RWPE2 (cell line): ENCODE results near the gene ZFC3H1.

Experiments
- ATAC-seq: fragments of 200-7000 bp; cut with Tn5 transposase; 3 replicates; pipeline ENCODE4 v1.9.1; 2021; ENCODE audit warnings: low read depth
- DNase-seq: peaks from one replicate; pipeline ENCODE4 v3.0.0-alpha.2; 2020; ENCODE audit warnings: low spot score
- H3K27ac ChIP-seq: fragments of 450-650 bp; 2 replicates; pipeline ENCODE4 v1.5.1; 2017; ENCODE audit warnings: mild to moderate bottlenecking; ENCODE audit not compliant: poor library complexity, severe bottlenecking
- H3K27me3 ChIP-seq: fragments of 250-450 bp; sonication (Bioruptor Pico); 2 replicates; pipeline ENCODE4 v1.5.1; 2021; ENCODE audit warnings: mild to moderate bottlenecking, moderate library complexity; ENCODE audit not compliant: insufficient read depth, poor library complexity, severe bottlenecking
- H3K36me3 ChIP-seq: fragments of 250-450 bp; sonication (Bioruptor Pico); 2 replicates; pipeline ENCODE4 v1.5.1; 2020; ENCODE audit warnings: low read depth, mild to moderate bottlenecking, moderate library complexity
- H3K4me1 ChIP-seq: fragments of 250-450 bp; sonication (Bioruptor Pico); 2 replicates; pipeline ENCODE4 v1.5.1; 2021; ENCODE audit warnings: mild to moderate bottlenecking, moderate library complexity; ENCODE audit not compliant: insufficient read depth, poor library complexity, severe bottlenecking
- H3K4me3 ChIP-seq: fragments of 250-450 bp; sonication (Bioruptor Pico); 2 replicates; pipeline ENCODE4 v1.5.1; 2021; ENCODE audit warnings: mild to moderate bottlenecking, moderate library complexity; ENCODE audit not compliant: severe bottlenecking
- H3K9me3 ChIP-seq: fragments of 250-450 bp; sonication (Bioruptor Pico); 2 replicates; pipeline ENCODE4 v1.5.1; 2021; ENCODE audit warnings: mild to moderate bottlenecking, moderate library complexity; ENCODE audit not compliant: severe bottlenecking
- CTCF ChIP-seq: fragments of 450-650 bp; IDR thresholded peaks from one replicate; pipeline ENCODE4 v1.5.1; 2017; ENCODE audit warnings: mild to moderate bottlenecking, moderate library complexity; ENCODE audit not compliant: poor library complexity, severe bottlenecking

ZFC3H1 gene

GRCh38 chr12:71626098-71626497 is 37.5 kb downstream of the ZFC3H1 start:
- H3K4me1 ChIP-seq, result no peaks in the 10 kb centered on the region
- H3K27ac ChIP-seq, result no peak overlapping the region
- H3K36me3 ChIP-seq, result peaks cover 100% of the 10 kb centered on the region
- no peak overlapping the region for H3K4me3 ChIP-seq
- DNase-seq (no peak), ATAC-seq (no peak)
- no peak for TF ChIP-seq CTCF
- H3K9me3 ChIP-seq, result no peaks in the 10 kb centered on the region
- H3K27me3 ChIP-seq, result no peaks in the 10 kb centered on the region

DNA sequence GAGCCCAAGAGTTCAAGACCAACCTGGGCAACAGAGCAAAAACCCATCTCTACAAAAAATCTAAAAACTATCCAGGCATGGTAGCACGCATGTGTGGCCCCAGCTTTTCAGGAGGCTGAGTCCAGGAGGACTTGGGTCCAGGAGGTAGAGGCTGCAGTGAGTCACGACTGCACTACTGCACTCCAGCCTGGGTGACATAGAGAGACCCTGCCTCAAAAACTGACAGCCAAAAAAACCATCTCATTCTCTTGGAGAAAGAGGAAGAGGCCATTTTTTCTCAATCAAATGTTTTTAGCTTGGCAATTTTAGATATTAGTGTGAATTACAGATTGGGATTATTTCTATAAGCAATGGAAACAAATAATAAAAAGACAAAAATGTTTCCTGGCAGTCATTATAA is 38.2 kb downstream of the ZFC3H1 start:
- peaks cover 100% of the 10 kb centered on the region for H3K36me3 ChIP-seq
- DNase-seq, result no peak
- no peak overlapping the region for H3K27ac ChIP-seq
- no peak for ATAC-seq
- H3K9me3 ChIP-seq, result no peaks in the 10 kb centered on the region
- H3K4me1 ChIP-seq, result no peaks in the 10 kb centered on the region
- H3K4me3 ChIP-seq, result no peak overlapping the region
- H3K27me3 ChIP-seq, result no peaks in the 10 kb centered on the region
- TF ChIP-seq CTCF, result no peak

DNA sequence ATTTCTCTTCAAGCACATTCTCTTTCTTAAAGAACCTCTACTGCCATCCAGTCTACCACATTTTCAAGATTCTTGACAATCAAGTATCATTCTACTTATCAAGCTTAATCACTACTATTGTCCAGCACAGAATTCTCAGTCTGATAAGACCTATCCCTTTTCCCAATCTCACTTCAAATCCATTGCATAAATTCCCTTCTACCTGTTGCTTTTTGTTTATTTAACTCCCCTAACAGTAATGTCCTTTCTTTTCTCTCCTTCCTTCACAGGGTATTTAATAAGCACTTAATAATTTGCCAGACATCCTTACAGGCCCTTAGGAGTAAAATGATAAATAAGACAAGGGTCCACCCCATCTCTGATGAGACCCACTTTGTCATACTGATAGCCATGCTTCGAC is 41.7 kb downstream of the ZFC3H1 start:
- H3K27ac ChIP-seq, result no peak overlapping the region
- H3K4me3 ChIP-seq, result no peak overlapping the region
- no peaks in the 10 kb centered on the region for H3K4me1 ChIP-seq
- ATAC-seq (no peak), DNase-seq (no peak)
- H3K36me3 ChIP-seq, result peaks cover 100% of the 10 kb centered on the region
- no peak for TF ChIP-seq CTCF
- no peaks in the 10 kb centered on the region for H3K27me3 ChIP-seq
- no peaks in the 10 kb centered on the region for H3K9me3 ChIP-seq

GRCh38 chr12:71610031-71610795 is 53.4 kb downstream of the ZFC3H1 start:
- Histone ChIP-seq H3K36me3 (peaks cover 73% of the 10 kb centered on the region), H3K27me3 (no peaks in the 10 kb centered on the region), H3K27ac (no peak overlapping the region), H3K9me3 (no peaks in the 10 kb centered on the region), H3K4me3 (no peak overlapping the region), H3K4me1 (no peaks in the 10 kb centered on the region)
- no peak for DNase-seq
- no peak for ATAC-seq
- TF ChIP-seq CTCF, result no peak
